ENCODE measurements around the gene PARD6B. TPM values are rescaled to one million over a fixed set of nuclear protein-coding genes. Genes with fewer than 3 reads are reported as not detected.
"Not testable (repeated sequence)": the region's sequence is repeated elsewhere in the genome, so short reads cannot be mapped to it uniquely, and the experiment has no call there.

Gene PARD6B
- polyA plus RNA-seq (ENCODE audit: insufficient read length in 4 of 4) = 10 to 100 TPM in 3 of 4 donors, 1 to 10 TPM in 1; 1.3 to 28.0 (median 23.9) TPM

- peak; percentile 95 to 97 (median 96) for DNase-seq (ENCODE audit: low read depth in 4 of 4, low spot score in 3 of 4)
Measured at GRCh38 chr20:50731055-50731929, at the start of gene PARD6B. PARD6B (plus strand) TSS chr20:50731580; CDS start chr20:50731787, 207 bp downstream.

- no peak for DNase-seq (ENCODE audit: low read depth in 4 of 4, low spot score in 3 of 4)
Measured at GRCh38 chr20:50682065-50682464, 49.3 kb upstream of the PARD6B start.

- no peak for DNase-seq (ENCODE audit: low read depth in 4 of 4, low spot score in 3 of 4)
Measured at GRCh38 chr20:50682947-50683530, 48.3 kb upstream of the PARD6B start.

GRCh38 chr20:50683570-50683969 is 47.8 kb upstream of the PARD6B start:
- DNase-seq (ENCODE audit: low read depth in 4 of 4, low spot score in 3 of 4) = no peak

GRCh38 chr20:50686821-50687220 is 44.6 kb upstream of the PARD6B start:
- DNase-seq (ENCODE audit: low read depth in 4 of 4, low spot score in 3 of 4) = no peak

- DNase-seq (ENCODE audit: low read depth in 4 of 4, low spot score in 3 of 4) = no peak
Measured at GRCh38 chr20:50688256-50688975, 43.0 kb upstream of the PARD6B start.

- DNase-seq (ENCODE audit: low read depth in 4 of 4, low spot score in 3 of 4) = no peak
Measured at GRCh38 chr20:50689864-50690649, 41.3 kb upstream of the PARD6B start.

GRCh38 chr20:50690650-50691572 is 40.5 kb upstream of the PARD6B start, which contains the start of gene RIPOR3:
RIPOR3 (minus strand) TSS chr20:50691542; CDS start chr20:50691128, 414 bp downstream.
- DNase-seq (ENCODE audit: low read depth in 4 of 4, low spot score in 3 of 4) = no peak

- DNase-seq (ENCODE audit: low read depth in 4 of 4, low spot score in 3 of 4) = no peak
Measured at GRCh38 chr20:50691573-50692551, 39.5 kb upstream of the PARD6B start.

GRCh38 chr20:50692552-50692933 is 38.8 kb upstream of the PARD6B start:
- DNase-seq (ENCODE audit: low read depth in 4 of 4, low spot score in 3 of 4) = no peak

- DNase-seq (ENCODE audit: low read depth in 4 of 4, low spot score in 3 of 4) = no peak
Measured at GRCh38 chr20:50693001-50693400, 38.4 kb upstream of the PARD6B start.

GRCh38 chr20:50694379-50695134 is 36.8 kb upstream of the PARD6B start:
- DNase-seq (ENCODE audit: low read depth in 4 of 4, low spot score in 3 of 4) = no peak

GRCh38 chr20:50695135-50695872 is 36.1 kb upstream of the PARD6B start:
- DNase-seq (ENCODE audit: low read depth in 4 of 4, low spot score in 3 of 4) = no peak

- not testable (repeated sequence) for DNase-seq (ENCODE audit: low read depth in 4 of 4, low spot score in 3 of 4)
Measured at GRCh38 chr20:50698255-50698654, 33.1 kb upstream of the PARD6B start.

GRCh38 chr20:50699688-50700087 is 31.7 kb upstream of the PARD6B start:
- DNase-seq (ENCODE audit: low read depth in 4 of 4, low spot score in 3 of 4) = no peak

- no peak for DNase-seq (ENCODE audit: low read depth in 4 of 4, low spot score in 3 of 4)
Measured at GRCh38 chr20:50701041-50701963, 30.1 kb upstream of the PARD6B start.
